OCI-LY1 (cell line): Measurements from ENCODE around the gene CLASRP.

ENCODE experiments used
- EZH2 ChIP-seq: fragments of 200-600 bp; sonication (generic), shearing (Covaris generic); IDR thresholded peaks from 2 replicates; pipeline ENCODE4 v1.8.0; 2017; ENCODE audit warnings: borderline replicate concordance, mixed run types, mild to moderate bottlenecking, antibody characterized with exemption, low read length, moderate library complexity, mixed read lengths
- TF ChIP-seq, protein P1 (sequence below): fragments of 200-600 bp; sonication (generic), shearing (Covaris generic); IDR thresholded peaks from 2 replicates; pipeline ENCODE4 v1.5.1; 2017; ENCODE audit warnings: mild to moderate bottlenecking, antibody characterized with exemption, low read length, moderate library complexity, mixed read lengths

DNA sequence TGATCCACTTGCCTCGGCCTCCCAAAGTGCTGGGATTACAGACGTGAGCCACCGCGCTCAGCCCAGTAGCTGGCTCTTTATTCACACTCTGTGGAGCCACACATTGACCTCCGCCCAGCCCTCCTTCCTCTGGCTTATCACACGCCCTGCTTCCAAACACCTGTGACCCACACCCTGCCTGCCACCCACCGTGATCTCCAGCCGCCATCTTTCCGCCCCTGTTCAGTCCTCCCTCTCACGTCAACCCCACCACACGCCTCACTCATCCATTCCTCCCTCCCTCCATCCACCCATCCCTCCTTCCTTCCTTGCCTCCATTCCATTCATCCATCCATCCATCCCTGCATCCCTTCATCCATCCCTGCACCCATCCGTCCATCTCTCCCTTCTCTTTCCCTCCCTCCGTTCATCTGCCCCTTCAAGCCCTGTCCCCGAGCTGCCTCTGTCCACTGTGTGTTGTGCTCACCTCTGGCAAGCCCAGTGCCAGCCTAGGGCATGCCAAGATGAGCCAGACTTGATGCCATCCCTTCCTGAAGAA is 19.8 kb downstream of the CLASRP start:
- TF ChIP-seq EZH2 = no peak
- TF ChIP-seq, protein P1, sequence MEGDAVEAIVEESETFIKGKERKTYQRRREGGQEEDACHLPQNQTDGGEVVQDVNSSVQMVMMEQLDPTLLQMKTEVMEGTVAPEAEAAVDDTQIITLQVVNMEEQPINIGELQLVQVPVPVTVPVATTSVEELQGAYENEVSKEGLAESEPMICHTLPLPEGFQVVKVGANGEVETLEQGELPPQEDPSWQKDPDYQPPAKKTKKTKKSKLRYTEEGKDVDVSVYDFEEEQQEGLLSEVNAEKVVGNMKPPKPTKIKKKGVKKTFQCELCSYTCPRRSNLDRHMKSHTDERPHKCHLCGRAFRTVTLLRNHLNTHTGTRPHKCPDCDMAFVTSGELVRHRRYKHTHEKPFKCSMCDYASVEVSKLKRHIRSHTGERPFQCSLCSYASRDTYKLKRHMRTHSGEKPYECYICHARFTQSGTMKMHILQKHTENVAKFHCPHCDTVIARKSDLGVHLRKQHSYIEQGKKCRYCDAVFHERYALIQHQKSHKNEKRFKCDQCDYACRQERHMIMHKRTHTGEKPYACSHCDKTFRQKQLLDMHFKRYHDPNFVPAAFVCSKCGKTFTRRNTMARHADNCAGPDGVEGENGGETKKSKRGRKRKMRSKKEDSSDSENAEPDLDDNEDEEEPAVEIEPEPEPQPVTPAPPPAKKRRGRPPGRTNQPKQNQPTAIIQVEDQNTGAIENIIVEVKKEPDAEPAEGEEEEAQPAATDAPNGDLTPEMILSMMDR = no peak
